GM12873 (cell line): ENCODE data around the gene TEAD3.

Experiments used
- CTCF ChIP-seq: IDR thresholded peaks from 2 replicates; pipeline ENCODE4 v1.5.1; 2012; ENCODE audit warnings: low read depth, mild to moderate bottlenecking, moderate library complexity, low read length, control low read depth; ENCODE audit not compliant: insufficient read depth; ENCODE audit errors: missing control alignments

TEAD3 gene

DNA sequence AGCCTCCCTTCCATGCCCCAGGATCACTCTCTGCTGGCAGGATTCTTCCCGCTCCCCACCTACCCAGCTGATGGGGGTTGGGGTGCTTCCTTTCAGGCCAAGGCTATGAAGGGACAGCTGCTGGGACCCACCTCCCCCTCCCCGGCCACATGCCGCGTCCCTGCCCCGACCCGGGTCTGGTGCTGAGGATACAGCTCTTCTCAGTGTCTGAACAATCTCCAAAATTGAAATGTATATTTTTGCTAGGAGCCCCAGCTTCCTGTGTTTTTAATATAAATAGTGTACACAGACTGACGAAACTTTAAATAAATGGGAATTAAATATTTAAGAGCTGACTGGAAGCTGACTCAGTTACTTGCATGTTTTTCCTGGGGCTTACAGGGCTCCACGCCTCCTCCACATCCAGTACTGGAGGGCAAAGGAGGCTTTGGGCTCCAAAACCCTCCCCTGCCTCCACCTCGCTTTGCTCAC lies 69.0 kb downstream of the TEAD3 start:
- no peak for TF ChIP-seq CTCF

GRCh38 chr6:35427435-35427834 lies 69.4 kb downstream of the TEAD3 start:
- TF ChIP-seq CTCF, result no peak

GRCh38 chr6:35426074-35426473 lies 70.8 kb downstream of the TEAD3 start:
- TF ChIP-seq CTCF, result no peak

GRCh38 chr6:35425284-35425683 lies 71.6 kb downstream of the TEAD3 start:
- no peak for TF ChIP-seq CTCF
